Endodermal cell (in vitro differentiated cells): ENCODE results near the gene RREB1. TPM values are rescaled to one million over a fixed set of nuclear protein-coding genes. Genes with fewer than 3 reads are reported as not detected.
A peak's percentile ranks its signal among the peaks of the same experiment; 100 is the strongest.

Experiments used
- DNase-seq: peaks from one replicate; pipeline ENCODE4 v3.0.0-alpha.2; 2017
- H3K27ac ChIP-seq: 2 replicates; pipeline ENCODE4 v1.5.1; 2013; ENCODE audit warnings: mild to moderate bottlenecking, low read depth, low read length, moderate library complexity
- H3K27me3 ChIP-seq: 2 replicates; pipeline ENCODE4 v1.6.1; 2013; ENCODE audit warnings: mild to moderate bottlenecking, low read length, moderate library complexity; ENCODE audit not compliant: insufficient read depth, control insufficient read depth, poor library complexity, severe bottlenecking
- H3K36me3 ChIP-seq: 2 replicates; pipeline ENCODE4 v1.7.0; 2013; ENCODE audit warnings: mild to moderate bottlenecking, low read length, moderate library complexity; ENCODE audit not compliant: control insufficient read depth, insufficient read depth
- H3K4me1 ChIP-seq: one replicate; pipeline ENCODE4 v1.7.0; 2013; ENCODE audit warnings: low read length; ENCODE audit not compliant: control insufficient read depth, insufficient read depth
- H3K4me3 ChIP-seq: 2 replicates; pipeline ENCODE4 v1.5.1; 2013; ENCODE audit warnings: mild to moderate bottlenecking, low read length, moderate library complexity
- H3K9ac ChIP-seq: 2 replicates; pipeline ENCODE4 v1.6.1; 2013; ENCODE audit warnings: mild to moderate bottlenecking, low read length, moderate library complexity; ENCODE audit not compliant: poor library complexity, severe bottlenecking; ENCODE audit errors: extremely low read depth
- H3K9me3 ChIP-seq: 2 replicates; pipeline ENCODE4 v1.6.1; 2013; ENCODE audit warnings: mild to moderate bottlenecking, low read length, moderate library complexity; ENCODE audit not compliant: control insufficient read depth
- H3K27ac Mint-ChIP-seq: 2 replicates; pipeline ENCODE4 v1.8.0; 2020; ENCODE audit warnings: mixed read lengths
- H3K27me3 Mint-ChIP-seq: 2 replicates; pipeline ENCODE4 v1.8.0; 2021; ENCODE audit warnings: mild to moderate bottlenecking, mixed read lengths; ENCODE audit not compliant: insufficient read depth
- H3K36me3 Mint-ChIP-seq: 2 replicates; pipeline ENCODE4 v1.8.0; 2020; ENCODE audit warnings: low read depth, mixed read lengths
- H3K4me1 Mint-ChIP-seq: 2 replicates; pipeline ENCODE4 v1.8.0; 2020; ENCODE audit warnings: mixed read lengths
- H3K4me3 Mint-ChIP-seq: 2 replicates; pipeline ENCODE4 v1.8.0; 2020; ENCODE audit warnings: mild to moderate bottlenecking, moderate library complexity, mixed read lengths
- H3K9me3 Mint-ChIP-seq: 2 replicates; pipeline ENCODE4 v1.8.0; 2020; ENCODE audit warnings: mild to moderate bottlenecking, mixed read lengths
- CTCF ChIP-seq: fragments of 200-600 bp; sonication (generic); conservative IDR thresholded peaks from 2 replicates; pipeline ENCODE4 v1.5.0; 2021; ENCODE audit warnings: antibody characterized with exemption, mild to moderate bottlenecking
- WGBS, 2 experiments: methylation state at CpG; one replicate each; pipeline versions ENCODE4 v1.1.5 to v1.1.7; 2013; ENCODE audit warnings: missing lambda C conversion rate in 2 of 2, mixed read lengths in 1 of 2; ENCODE audit not compliant: insufficient coverage in 1 of 2, insufficient read length in 1 of 2; 5-methylcytosine and 5-hydroxymethylcytosine counted together
- total RNA-seq, 2 donors: library from RNA; stranded (reverse); fragmentation: NEBNext Ultra II Directional in 1 of 2; extraction: Animal tissue kit (Norgen Biotek cat#: 25700) in 1 of 2; gene quantifications; 2 replicates in 1 of 2; 3 replicates in 1 of 2; pipeline ENCODE4 v1.2.1, GENCODE V29; 2021

Gene RREB1
- total RNA-seq, 2 donors from 2014 or later: 51.2 to 64.3 TPM

- Histone ChIP-seq H3K4me1 (peaks cover 6% of the 10 kb centered on the region), H3K27me3 (no peaks in the 10 kb centered on the region), H3K9me3 (no peaks in the 10 kb centered on the region), H3K36me3 (no peaks in the 10 kb centered on the region), H3K9ac (no peak overlapping the region), H3K27ac (no peak overlapping the region), H3K4me3 (no peak overlapping the region)
- H3K4me3 Mint-ChIP-seq: peak overlapping the region; percentile 83
- H3K36me3 Mint-ChIP-seq: no peaks in the 10 kb centered on the region
- no peaks in the 10 kb centered on the region for H3K27me3 Mint-ChIP-seq
- DNase-seq: no peak
- 57 to 68% methylated on average over 5 to 10 of the region's 10 CpGs for WGBS, 2 experiments
- no peak for TF ChIP-seq CTCF
- peak overlapping the region; percentile 78 for H3K27ac Mint-ChIP-seq
- H3K4me1 Mint-ChIP-seq: peaks cover 27% of the 10 kb centered on the region
- no peaks in the 10 kb centered on the region for H3K9me3 Mint-ChIP-seq
Observed at GRCh38 chr6:7106215-7106751, 1.5 kb upstream of the RREB1 start.

- Mint-ChIP-seq H3K9me3 (no peaks in the 10 kb centered on the region), H3K27ac (peak overlapping the region; percentile 78), H3K4me3 (peak overlapping the region; percentile 83), H3K36me3 (no peaks in the 10 kb centered on the region), H3K27me3 (no peaks in the 10 kb centered on the region), H3K4me1 (peaks cover 29% of the 10 kb centered on the region)
- Histone ChIP-seq H3K9ac (no peak overlapping the region), H3K4me3 (peak overlapping the region; percentile 87), H3K4me1 (peaks cover 6% of the 10 kb centered on the region), H3K36me3 (no peaks in the 10 kb centered on the region), H3K9me3 (no peaks in the 10 kb centered on the region), H3K27ac (no peak overlapping the region), H3K27me3 (no peaks in the 10 kb centered on the region)
- DNase-seq: peak; percentile 80
- 11 to 20% methylated on average over 1 to 64 of the region's 66 CpGs for WGBS, 2 experiments
- peak; percentile 50 for TF ChIP-seq CTCF
Observed at GRCh38 chr6:7106752-7107577, 796 bp upstream of the RREB1 start.

- WGBS, 2 experiments: 0% methylated on average over 3 to 94 of the region's 94 CpGs
- Mint-ChIP-seq H3K4me1 (peaks cover 43% of the 10 kb centered on the region), H3K36me3 (no peaks in the 10 kb centered on the region), H3K27me3 (no peaks in the 10 kb centered on the region), H3K9me3 (no peaks in the 10 kb centered on the region), H3K4me3 (peak overlapping the region; percentile 83), H3K27ac (peak overlapping the region; percentile 68)
- no peak for TF ChIP-seq CTCF
- Histone ChIP-seq H3K9ac (peak overlapping the region; percentile 72), H3K27ac (peak overlapping the region; percentile 15), H3K27me3 (no peaks in the 10 kb centered on the region), H3K36me3 (no peaks in the 10 kb centered on the region), H3K9me3 (no peaks in the 10 kb centered on the region), H3K4me1 (peaks cover 9% of the 10 kb centered on the region), H3K4me3 (peak overlapping the region; percentile 87)
- DNase-seq: peak; percentile 85
Observed at GRCh38 chr6:7108196-7108963, 619 bp downstream of the RREB1 start.
